HCT116 (cell line): ENCODE results near the gene DHRSX. TPM values are rescaled to one million over a fixed set of nuclear protein-coding genes. Genes with fewer than 3 reads are reported as not detected.

Experiments
- ATAC-seq: fragments of 200-7000 bp; cut with Tn5 transposase; 2 replicates; pipeline ENCODE4 v1.9.1; 2020; ENCODE audit warnings: mild to moderate bottlenecking, moderate library complexity
- BruUV-seq: library from RNA; stranded (reverse); fragments of 400-500 nt; replicated peaks from 2 replicates; lab custom pipeline; 2021; lab: Mats Ljungman, UMichigan
- CTCF ChIA-PET: fragments of 300-600 bp; sonication (Branson Sonifier 250); formaldehyde crosslinking; loops from one replicate; lab custom pipeline; 2021; ENCODE audit warnings: antibody characterized with exemption; lab: Charles Lee
- POLR2A ChIA-PET: fragments of 300-600, 350-600 bp; sonication (Branson Sonifier 250); formaldehyde crosslinking; loops from one replicate; lab custom pipeline; 2021; ENCODE audit warnings: antibody characterized with exemption; lab: Charles Lee
- RAD21 ChIA-PET, 2 experiments: fragments of 300-600 bp; sonication (Branson Sonifier 250); formaldehyde crosslinking; loops; one replicate each; lab custom pipeline; 2023; ENCODE audit warnings: low total read pairs in 2 of 2; ENCODE audit not compliant: uncharacterized antibody in 2 of 2, unreplicated experiment in 2 of 2, low non-redundant PET in 1 of 2; lab: Charles Lee
- DNase-seq: peaks from one replicate; pipeline ENCODE4 v3.0.0-alpha.2; 2010; ENCODE audit warnings: low read depth, low spot score
- H2AFZ ChIP-seq: fragments of 200-600 bp; shearing (Covaris generic), sonication (generic); 2 replicates; pipeline ENCODE4 v1.6.1; 2017; ENCODE audit warnings: low read depth, mixed run types, mixed read lengths, antibody characterized with exemption, low read length; ENCODE audit not compliant: poor library complexity, severe bottlenecking
- H3K27ac ChIP-seq: 2 replicates; pipeline ENCODE4 v1.5.1; 2012; ENCODE audit warnings: low read depth, low read length
- H3K27me3 ChIP-seq: fragments of 200-600 bp; sonication (generic); 2 replicates; pipeline ENCODE4 v1.6.1; 2016; ENCODE audit warnings: mixed run types, low read length, mixed read lengths; ENCODE audit not compliant: insufficient read depth
- H3K36me3 ChIP-seq, 2 experiments: fragments of 200-500 bp in 1 of 2; fragments of 200-600 bp in 1 of 2; sonication (Bioruptor generic) in 1 of 2; sonication (generic) in 1 of 2; 2 replicates each; pipeline versions ENCODE4 v1.5.1 to v1.6.1; 2014 to 2016; ENCODE audit warnings: low read length in 2 of 2, inconsistent platforms in 1 of 2, mixed read lengths in 1 of 2, mixed run types in 1 of 2; ENCODE audit not compliant: insufficient read depth in 2 of 2, control insufficient read depth in 1 of 2
- H3K4me1 ChIP-seq, 2 experiments: fragments of 200-600 bp in 1 of 2; sonication (generic) in 1 of 2; 2 replicates each; pipeline versions ENCODE4 v1.5.1 to v1.6.1; 2012 to 2017; ENCODE audit warnings: low read length in 2 of 2, inconsistent platforms in 1 of 2, mild to moderate bottlenecking in 1 of 2, mixed read lengths in 1 of 2, mixed run types in 1 of 2, moderate library complexity in 1 of 2; ENCODE audit not compliant: insufficient read depth in 2 of 2, control insufficient read depth in 1 of 2
- H3K4me2 ChIP-seq: fragments of 200-600 bp; sonication (generic); 2 replicates; pipeline ENCODE4 v1.6.1; 2017; ENCODE audit warnings: mixed run types, low read length, mixed read lengths
- H3K4me3 ChIP-seq, 2 experiments: fragments of 200-600 bp in 1 of 2; sonication (generic) in 1 of 2; replicated peaks in 1 of 2; 2 replicates each; pipeline ENCODE4 v1.5.1; 2011 to 2016; ENCODE audit warnings: low read length in 2 of 2, control low read depth in 1 of 2, low read depth in 1 of 2, mild to moderate bottlenecking in 1 of 2, mixed read lengths in 1 of 2, mixed run types in 1 of 2
- H3K79me2 ChIP-seq: fragments of 200-600 bp; sonication (generic); 2 replicates; pipeline ENCODE4 v1.6.1; 2017; ENCODE audit warnings: mild to moderate bottlenecking, mixed run types, low read length, moderate library complexity, mixed read lengths; ENCODE audit not compliant: insufficient read depth
- H3K9ac ChIP-seq: fragments of 200-600 bp; sonication (generic); 2 replicates; pipeline ENCODE4 v1.6.1; 2016; ENCODE audit warnings: low read length, mixed read lengths
- H3K9me2 ChIP-seq: fragments of 200-600 bp; sonication (generic), shearing (Covaris generic); 2 replicates; pipeline ENCODE4 v1.6.1; 2017; ENCODE audit warnings: mixed run types, mild to moderate bottlenecking, moderate library complexity; ENCODE audit not compliant: insufficient read depth
- H3K9me3 ChIP-seq, 2 experiments: fragments of 200-500 bp in 1 of 2; fragments of 200-600 bp in 1 of 2; sonication (Bioruptor generic) in 1 of 2; sonication (generic) in 1 of 2; 2 replicates each; pipeline ENCODE4 v1.6.1; 2014 to 2017; ENCODE audit warnings: low read length in 2 of 2, mixed read lengths in 2 of 2, inconsistent platforms in 1 of 2, low read depth in 1 of 2, mild to moderate bottlenecking in 1 of 2, mixed run types in 1 of 2, moderate library complexity in 1 of 2; ENCODE audit not compliant: control insufficient read depth in 1 of 2, insufficient read depth in 1 of 2
- H4K20me1 ChIP-seq: fragments of 200-600 bp; sonication (generic), shearing (Covaris generic); 2 replicates; pipeline ENCODE4 v1.6.1; 2017; ENCODE audit warnings: mixed run types, mild to moderate bottlenecking, moderate library complexity; ENCODE audit not compliant: insufficient read depth
- CEBPB ChIP-seq: IDR thresholded peaks from 2 replicates; pipeline ENCODE4 v1.6.1; 2012; ENCODE audit warnings: low read depth
- CTCF ChIP-seq, 3 experiments: fragments of 200-600 bp in 1 of 3; sonication (generic) in 1 of 3; IDR thresholded peaks in 2 of 3; conservative IDR thresholded peaks in 1 of 3; 2 replicates each; pipeline ENCODE4 v1.5.1; 2012 to 2017; ENCODE audit warnings: low read depth in 2 of 3, low read length in 2 of 3, antibody characterized with exemption in 1 of 3, borderline replicate concordance in 1 of 3, control low read depth in 1 of 3, mild to moderate bottlenecking in 1 of 3, mixed read lengths in 1 of 3, mixed run types in 1 of 3, moderate library complexity in 1 of 3; ENCODE audit not compliant: insufficient read depth in 1 of 3
- EGR1 ChIP-seq: IDR thresholded peaks from 2 replicates; pipeline ENCODE4 v1.6.1; 2012; ENCODE audit warnings: low read depth
- EZH2phosphoT487 ChIP-seq: fragments of 200-600 bp; IDR thresholded peaks from 2 replicates; pipeline ENCODE4 v1.6.1; 2018; ENCODE audit warnings: antibody characterized with exemption, borderline replicate concordance
- POLR2AphosphoS5 ChIP-seq: IDR thresholded peaks from 2 replicates; pipeline ENCODE4 v1.6.1; 2011; ENCODE audit warnings: mild to moderate bottlenecking, low read depth, low read length, moderate library complexity
- RAD21 ChIP-seq: IDR thresholded peaks from 2 replicates; pipeline ENCODE4 v1.6.1; 2012; ENCODE audit warnings: low read depth, mild to moderate bottlenecking
- YY1 ChIP-seq: IDR thresholded peaks from 2 replicates; pipeline ENCODE4 v1.6.1; 2011; ENCODE audit warnings: low read length, low read depth, moderate library complexity, mild to moderate bottlenecking; ENCODE audit not compliant: insufficient replicate concordance; ENCODE audit errors: extremely low read depth
- intact Hi-C: fragments of 100-400 bp; cut with micrococcal nuclease; formaldehyde crosslinking; loops from 2 replicates; pipeline ENCODE4 v1.10.0; 2022
- total RNA-seq: library from RNA; stranded (reverse); gene quantifications from one replicate; pipeline ENCODE4 v1.2.1, GENCODE V29; 2021; ENCODE audit not compliant: unreplicated experiment

The DHRSX gene
- total RNA-seq, 1 experiment from 2014 or later: 11.9 TPM

DNA sequence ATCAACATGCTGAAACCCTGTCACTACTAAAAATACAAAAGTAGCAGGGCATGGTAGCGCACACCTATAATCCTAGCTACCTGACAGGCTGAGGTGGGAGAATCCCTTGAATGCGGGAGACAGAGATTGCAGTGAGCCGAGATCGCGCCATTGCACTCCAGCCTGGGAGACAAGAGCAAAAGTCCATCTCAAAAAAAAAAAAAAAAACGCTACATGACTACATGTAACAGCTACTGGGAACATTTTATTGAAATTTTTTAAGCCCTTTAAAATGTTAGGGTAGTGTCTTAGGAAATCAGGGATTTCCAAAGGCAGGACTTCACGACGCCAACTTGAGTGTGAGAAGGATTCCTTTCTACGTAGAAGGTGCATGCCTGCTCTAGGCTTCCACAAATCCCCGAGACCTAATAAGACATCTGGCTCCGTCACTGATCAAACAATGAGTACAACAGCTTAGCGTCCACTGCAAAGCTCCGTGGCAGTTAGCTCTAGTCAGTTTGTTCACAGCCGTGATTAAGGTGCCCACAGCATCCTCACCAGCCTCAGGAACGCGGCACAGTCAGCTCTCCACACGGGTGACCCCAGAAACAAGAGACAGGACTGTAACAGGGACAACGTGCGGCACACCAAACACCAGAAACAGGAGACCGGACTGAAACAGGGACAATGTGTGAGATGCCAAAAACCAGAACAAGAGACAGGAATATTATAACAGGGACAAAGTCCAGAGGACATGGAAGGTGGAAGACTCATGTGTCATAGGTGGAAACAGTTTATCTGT is 33.7 kb downstream of the DHRSX start:
- ChIA-PET POLR2A (no interaction called here), RAD21 (no interaction called here), CTCF (no interaction called here)
- no peak overlapping the region for H3K4me2 ChIP-seq
- no peak overlapping the region for H3K27ac ChIP-seq
- no peaks in the 10 kb centered on the region for H3K9me2 ChIP-seq
- H3K4me3 ChIP-seq: no peak overlapping the region
- DNase-seq (no peak), ATAC-seq (no peak)
- H2AFZ ChIP-seq: no peak overlapping the region
- peaks cover 40% of the 10 kb centered on the region for H3K79me2 ChIP-seq
- no peak overlapping the region for H3K9ac ChIP-seq
- intact Hi-C loops: no loop called here
- TF ChIP-seq CEBPB (no peak), RAD21 (no peak), EGR1 (no peak), CTCF (IDR thresholded peaks at IDR 0.05 in 2 of 3, conservative IDR thresholded peaks at IDR 0.05 in 1 of 3; ENCODE audit: borderline replicate concordance in 1 of 3, insufficient read depth in 1 of 3, low read depth in 2 of 3, low read length in 2 of 3) (no peak), EZH2phosphoT487 (no peak)
- H4K20me1 ChIP-seq: no peaks in the 10 kb centered on the region
- no peaks in the 10 kb centered on the region for H3K36me3 ChIP-seq
- BruUV-seq: no TSS peak
- no peaks in the 10 kb centered on the region for H3K9me3 ChIP-seq
- H3K4me1 ChIP-seq: peaks cover 10 to 57% of the 10 kb centered on the region in 2 experiments; a peak in 3 of 4 replicates
- no peaks in the 10 kb centered on the region for H3K27me3 ChIP-seq

- Histone ChIP-seq H3K9me2 (no peaks in the 10 kb centered on the region), H3K79me2 (peaks cover 38% of the 10 kb centered on the region), H3K9me3 (no peaks in the 10 kb centered on the region), H3K27me3 (no peaks in the 10 kb centered on the region), H3K9ac (peak overlapping the region; percentile 69), H3K27ac (peak overlapping the region; percentile 92), H3K4me3 (peak overlapping the region; percentile 24 to 57), H3K36me3 (no peaks in the 10 kb centered on the region), H4K20me1 (no peaks in the 10 kb centered on the region), H2AFZ (no peak overlapping the region), H3K4me1 (peaks cover 10 to 57% of the 10 kb centered on the region in 2 experiments; a peak in 3 of 4 replicates), H3K4me2 (peak overlapping the region; percentile 86)
- ChIA-PET CTCF (no interaction called here), POLR2A (no interaction called here), RAD21 (no interaction called here)
- intact Hi-C loops: loop anchor here (1.0 to 2.0 kb wide), 7 partner anchors 7 to 791 kb away; no protein-coding TSS in a partner anchor
- ATAC-seq (peak; percentile 61), DNase-seq (peak; percentile 99)
- no TSS peak for BruUV-seq
- TF ChIP-seq EZH2phosphoT487 (no peak), YY1 (peak; percentile 49), POLR2AphosphoS5 (peak; percentile 12; the same call in 1 of the 2 replicates)
Observed at GRCh38 chrX:2464677-2465166, 36.1 kb downstream of the DHRSX start.
